ENCODE measurements around the gene TFEB. TPM values are rescaled to one million over a fixed set of nuclear protein-coding genes. Genes with fewer than 3 reads are reported as not detected.

The TFEB gene
- total RNA-seq, 1 donor from 2014 or later, result 6.2 TPM

GRCh38 chr6:41696788-41697187 is 38.6 kb downstream of the TFEB start:
- H3K27ac Mint-ChIP-seq, result no peak overlapping the region
- H3K4me3 Mint-ChIP-seq, result no peak overlapping the region
- no peak for DNase-seq (ENCODE audit: extremely low spot score, unreplicated experiment)
- no peak for TF ChIP-seq CTCF (conservative IDR thresholded peaks at IDR 0.05)
- peaks cover 9% of the 10 kb centered on the region for H3K27me3 Mint-ChIP-seq
- H3K9me3 Mint-ChIP-seq, result no peaks in the 10 kb centered on the region
- peaks cover 15% of the 10 kb centered on the region for H3K4me1 Mint-ChIP-seq (ENCODE audit: unreplicated experiment)
- no peaks in the 10 kb centered on the region for H3K36me3 Mint-ChIP-seq

DNA sequence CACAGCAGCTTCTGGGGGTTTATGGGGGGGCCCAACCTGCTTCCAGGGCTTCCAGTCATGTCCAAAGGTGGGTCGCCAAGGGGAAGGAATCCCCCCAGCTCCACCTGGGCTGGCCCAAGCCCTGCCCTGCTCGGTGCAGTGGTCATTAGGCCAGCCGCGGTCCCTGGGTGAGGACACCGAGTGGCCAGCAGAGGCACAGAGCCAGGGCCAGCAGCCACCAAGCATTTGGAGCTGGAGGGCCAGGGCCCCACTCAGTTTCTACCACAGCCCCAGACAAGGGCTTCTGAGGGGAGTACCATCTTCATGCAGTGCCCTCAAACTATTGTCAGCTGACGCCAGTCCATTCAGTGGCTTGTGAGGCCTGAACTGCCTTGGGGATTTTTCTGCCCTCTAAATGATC is 39.6 kb downstream of the TFEB start:
- Mint-ChIP-seq H3K4me1 (ENCODE audit: unreplicated experiment) (peaks cover 15% of the 10 kb centered on the region), H3K9me3 (no peaks in the 10 kb centered on the region), H3K36me3 (no peaks in the 10 kb centered on the region), H3K27ac (no peak overlapping the region), H3K4me3 (no peak overlapping the region), H3K27me3 (peaks cover 15% of the 10 kb centered on the region)
- DNase-seq (ENCODE audit: extremely low spot score, unreplicated experiment), result no peak
- no peak for TF ChIP-seq CTCF (conservative IDR thresholded peaks at IDR 0.05)

GRCh38 chr6:41694815-41695526 is 40.4 kb downstream of the TFEB start:
- Mint-ChIP-seq H3K27me3 (peaks cover 17% of the 10 kb centered on the region), H3K4me3 (no peak overlapping the region), H3K36me3 (no peaks in the 10 kb centered on the region), H3K4me1 (ENCODE audit: unreplicated experiment) (peaks cover 11% of the 10 kb centered on the region), H3K9me3 (no peaks in the 10 kb centered on the region), H3K27ac (no peak overlapping the region)
- no peak for DNase-seq (ENCODE audit: extremely low spot score, unreplicated experiment)
- TF ChIP-seq CTCF (conservative IDR thresholded peaks at IDR 0.05), result no peak

DNA sequence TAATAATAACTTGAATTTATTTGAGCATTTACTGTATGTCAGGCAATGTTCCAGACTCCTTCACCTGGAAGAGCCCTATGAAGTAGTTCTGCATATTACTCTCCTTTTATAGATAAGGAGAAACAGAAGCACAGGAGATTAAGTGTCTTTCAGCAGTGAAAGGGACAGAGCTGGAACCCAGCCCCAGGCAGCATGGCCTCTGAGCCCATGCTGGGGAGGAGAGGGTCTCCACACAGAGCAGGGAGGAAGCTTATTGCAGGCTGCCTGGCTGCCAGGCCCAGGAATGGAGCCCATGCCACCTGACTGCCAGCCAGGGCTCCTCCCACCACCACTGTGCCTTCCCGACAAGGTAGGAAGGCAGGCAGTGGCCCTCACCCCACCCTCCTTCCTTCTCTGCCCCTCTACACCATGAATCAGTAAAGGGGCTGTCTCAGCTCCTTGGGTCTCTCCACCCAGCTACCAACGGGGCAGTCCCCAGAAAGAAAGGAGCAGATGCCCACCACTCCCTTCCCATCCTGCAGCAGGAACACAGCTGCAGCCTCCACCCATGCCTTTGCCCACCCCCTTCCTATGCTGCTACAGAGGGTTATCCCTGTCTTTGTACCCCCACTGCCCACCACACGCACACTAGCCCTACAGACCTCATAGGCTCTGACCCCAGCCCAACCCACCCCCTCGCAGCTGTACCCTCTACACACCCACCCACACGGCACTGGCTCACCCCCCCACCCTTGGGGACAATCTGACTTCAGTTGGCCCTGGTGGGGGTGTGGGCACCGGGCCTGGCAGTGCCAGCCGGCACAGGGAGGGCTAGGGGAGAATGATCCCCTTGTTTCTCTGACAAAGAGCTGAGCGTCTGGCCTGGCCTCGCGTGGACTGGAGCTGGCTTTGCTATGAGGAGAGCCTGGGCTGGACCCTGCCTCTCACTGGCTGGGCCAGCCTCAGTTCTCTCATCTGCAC is 41.8 kb downstream of the TFEB start:
- no peaks in the 10 kb centered on the region for H3K9me3 Mint-ChIP-seq
- no peak overlapping the region for H3K27ac Mint-ChIP-seq
- peaks cover 21% of the 10 kb centered on the region for H3K27me3 Mint-ChIP-seq
- H3K36me3 Mint-ChIP-seq, result no peaks in the 10 kb centered on the region
- no peak overlapping the region for H3K4me3 Mint-ChIP-seq
- no peak for DNase-seq (ENCODE audit: extremely low spot score, unreplicated experiment)
- peaks cover 10% of the 10 kb centered on the region for H3K4me1 Mint-ChIP-seq (ENCODE audit: unreplicated experiment)
- no peak for TF ChIP-seq CTCF (conservative IDR thresholded peaks at IDR 0.05)

- no peak for TF ChIP-seq CTCF (conservative IDR thresholded peaks at IDR 0.05)
- H3K4me1 Mint-ChIP-seq (ENCODE audit: unreplicated experiment), result peaks cover 9% of the 10 kb centered on the region
Measured at GRCh38 chr6:41692730-41693129, 42.7 kb downstream of the TFEB start.

More at GRCh38 chr6:41692730-41693129, 42.7 kb downstream of the TFEB start:
- H3K9me3 Mint-ChIP-seq, result no peaks in the 10 kb centered on the region
- DNase-seq (ENCODE audit: extremely low spot score, unreplicated experiment), result no peak
- no peak overlapping the region for H3K27ac Mint-ChIP-seq
- peaks cover 25% of the 10 kb centered on the region for H3K27me3 Mint-ChIP-seq
- no peaks in the 10 kb centered on the region for H3K36me3 Mint-ChIP-seq
- no peak overlapping the region for H3K4me3 Mint-ChIP-seq

Measured in type B pancreatic cell (in vitro differentiated cells).